Fibroblast of lung (primary cell): ENCODE results near the gene SEC61A1. TPM values are rescaled to one million over a fixed set of nuclear protein-coding genes. Genes with fewer than 3 reads are reported as not detected.

ENCODE experiments used
- DNase-seq, 2 donors: peaks; one replicate each; pipeline versions ENCODE4 v3.0.0 to v3.0.0-alpha.2; 2010; ENCODE audit warnings: low read depth in 2 of 2
- H2AFZ ChIP-seq: 2 replicates; pipeline ENCODE4 v1.5.1; 2012; ENCODE audit warnings: low read length, control low read depth, inconsistent platforms
- H3K27ac ChIP-seq: 2 replicates; pipeline ENCODE4 v1.5.1; 2011; ENCODE audit warnings: low read length, control low read depth; ENCODE audit not compliant: insufficient read depth
- H3K27me3 ChIP-seq: 2 replicates; pipeline ENCODE4 v1.5.1; 2011; ENCODE audit warnings: mild to moderate bottlenecking, low read length; ENCODE audit not compliant: control insufficient read depth, insufficient read depth
- H3K36me3 ChIP-seq: 2 replicates; pipeline ENCODE4 v1.5.1; 2011; ENCODE audit warnings: low read length; ENCODE audit not compliant: control insufficient read depth, insufficient read depth
- H3K4me1 ChIP-seq: 2 replicates; pipeline ENCODE4 v1.5.1; 2011; ENCODE audit warnings: low read length; ENCODE audit not compliant: control insufficient read depth, insufficient read depth; ENCODE audit errors: extremely low read depth
- H3K4me2 ChIP-seq: 2 replicates; pipeline ENCODE4 v1.5.1; 2011; ENCODE audit warnings: low read length, control low read depth; ENCODE audit not compliant: insufficient read depth; ENCODE audit errors: extremely low read depth
- H3K4me3 ChIP-seq, 4 experiments: fragments of 200-600 bp in 1 of 4; sonication (generic) in 1 of 4; replicated peaks in 1 of 4; 2 replicates each; pipeline ENCODE4 v1.5.1; 2011 to 2016; ENCODE audit warnings: low read length in 4 of 4, low read depth in 3 of 4, mild to moderate bottlenecking in 3 of 4, control low read depth in 2 of 4, inconsistent platforms in 1 of 4, mixed read lengths in 1 of 4; ENCODE audit not compliant: insufficient read depth in 1 of 4; ENCODE audit errors: control extremely low read depth in 1 of 4
- H3K79me2 ChIP-seq: 2 replicates; pipeline ENCODE4 v1.5.1; 2012; ENCODE audit warnings: mild to moderate bottlenecking, low read length, inconsistent platforms; ENCODE audit not compliant: control insufficient read depth, insufficient read depth
- H3K9ac ChIP-seq: 2 replicates; pipeline ENCODE4 v1.5.1; 2011; ENCODE audit warnings: mild to moderate bottlenecking, low read length, control low read depth; ENCODE audit not compliant: insufficient read depth
- H3K9me3 ChIP-seq: 2 replicates; pipeline ENCODE4 v1.5.1; 2012; ENCODE audit warnings: low read depth, low read length; ENCODE audit not compliant: control insufficient read depth, insufficient read depth
- H4K20me1 ChIP-seq: 2 replicates; pipeline ENCODE4 v1.5.1; 2011; ENCODE audit warnings: low read length; ENCODE audit not compliant: control insufficient read depth, insufficient read depth; ENCODE audit errors: extremely low read depth
- CTCF ChIP-seq, 2 donors: IDR thresholded peaks in 1 of 2; conservative IDR thresholded peaks in 1 of 2; 1 replicate in 1 of 2; 2 replicates in 1 of 2; pipeline ENCODE4 v1.5.1; 2011 to 2012; ENCODE audit warnings: low read length in 2 of 2, control low read depth in 1 of 2, inconsistent platforms in 1 of 2, low read depth in 1 of 2, mild to moderate bottlenecking in 1 of 2
- EZH2 ChIP-seq: IDR thresholded peaks from 2 replicates; pipeline ENCODE4 v1.5.1; 2012; ENCODE audit warnings: low read length, control low read depth, mild to moderate bottlenecking; ENCODE audit errors: missing control alignments
- polyA plus RNA-seq, 2 donors: library from polyadenylated mRNA; depleted of rRNA in 1 of 2; stranded (reverse) in 1 of 2; unstranded in 1 of 2; fragments of >200 nt; gene quantifications; 2 replicates each; pipeline ENCODE4 v1.2.1, GENCODE V29; 2011 to 2012; ENCODE audit warnings: missing spikeins in 1 of 2
- total RNA-seq: library from RNA; depleted of rRNA; stranded (reverse); fragments of >200 nt; gene quantifications from 2 replicates; pipeline ENCODE4 v1.2.1, GENCODE V29; 2014

The SEC61A1 gene
- total and polyA plus RNA-seq, 2 donors (not counting 1 experiment from before 2014, with no cell fraction given) = 398 to 509 TPM

GRCh38 chr3:128077665-128078064 is 25.4 kb downstream of the SEC61A1 start:
- no peaks in the 10 kb centered on the region for H4K20me1 ChIP-seq
- peaks cover 12% of the 10 kb centered on the region for H3K36me3 ChIP-seq
- peaks cover 49% of the 10 kb centered on the region for H3K4me1 ChIP-seq
- TF ChIP-seq CTCF (conservative IDR thresholded peaks at IDR 0.05 in 1 of 2, IDR thresholded peaks at IDR 0.05 in 1 of 2; ENCODE audit: low read depth in 1 of 2, low read length in 2 of 2) = no peak
- no peak for TF ChIP-seq EZH2
- H3K9ac ChIP-seq = no peak overlapping the region
- H3K27me3 ChIP-seq = no peaks in the 10 kb centered on the region
- no peak overlapping the region for H3K4me3 ChIP-seq
- H3K9me3 ChIP-seq = no peaks in the 10 kb centered on the region
- no peak overlapping the region for H3K4me2 ChIP-seq
- no peaks in the 10 kb centered on the region for H3K79me2 ChIP-seq
- H2AFZ ChIP-seq = no peak overlapping the region
- no peak for DNase-seq
- no peak overlapping the region for H3K27ac ChIP-seq

- Histone ChIP-seq H3K4me2 (no peak overlapping the region), H3K27me3 (no peaks in the 10 kb centered on the region), H3K9me3 (no peaks in the 10 kb centered on the region), H2AFZ (no peak overlapping the region), H3K4me1 (peaks cover 49% of the 10 kb centered on the region), H3K27ac (no peak overlapping the region), H3K4me3 (no peak overlapping the region), H3K36me3 (peaks cover 7% of the 10 kb centered on the region), H4K20me1 (no peaks in the 10 kb centered on the region), H3K9ac (no peak overlapping the region), H3K79me2 (no peaks in the 10 kb centered on the region)
- no peak for DNase-seq
- TF ChIP-seq CTCF (conservative IDR thresholded peaks at IDR 0.05 in 1 of 2, IDR thresholded peaks at IDR 0.05 in 1 of 2; ENCODE audit: low read depth in 1 of 2, low read length in 2 of 2) = no peak
- no peak for TF ChIP-seq EZH2
Measured at GRCh38 chr3:128078322-128078721, 26.1 kb downstream of the SEC61A1 start.

GRCh38 chr3:128078875-128079274 is 26.6 kb downstream of the SEC61A1 start:
- H3K4me1 ChIP-seq = peaks cover 49% of the 10 kb centered on the region
- H3K79me2 ChIP-seq = no peaks in the 10 kb centered on the region
- H3K27ac ChIP-seq = peak overlapping the region; percentile 67
- H4K20me1 ChIP-seq = no peaks in the 10 kb centered on the region
- H3K4me3 ChIP-seq = no peak overlapping the region
- no peak overlapping the region for H2AFZ ChIP-seq
- H3K9me3 ChIP-seq = no peaks in the 10 kb centered on the region
- no peaks in the 10 kb centered on the region for H3K27me3 ChIP-seq
- no peak for DNase-seq
- H3K9ac ChIP-seq = no peak overlapping the region
- H3K4me2 ChIP-seq = no peak overlapping the region
- TF ChIP-seq CTCF (conservative IDR thresholded peaks at IDR 0.05 in 1 of 2, IDR thresholded peaks at IDR 0.05 in 1 of 2; ENCODE audit: low read depth in 1 of 2, low read length in 2 of 2) (no peak), EZH2 (no peak)
- peaks cover 6% of the 10 kb centered on the region for H3K36me3 ChIP-seq
